ENCODE measurements around the gene TULP4. TPM values are rescaled to one million over a fixed set of nuclear protein-coding genes. Genes with fewer than 3 reads are reported as not detected.
A peak's percentile ranks its signal among the peaks of the same experiment; 100 is the strongest.
"Not testable (repeated sequence)": the region's sequence is repeated elsewhere in the genome, so short reads cannot be mapped to it uniquely, and the experiment has no call there.

The TULP4 gene
- total RNA-seq, 1 donor from 2014 or later, result 242 TPM

GRCh38 chr6:158293122-158293521, 19.1 kb upstream of the TULP4 start:
- no peak for DNase-seq (ENCODE audit: low read depth)

GRCh38 chr6:158295976-158296853, 16.1 kb upstream of the TULP4 start:
- DNase-seq (ENCODE audit: low read depth), result not testable (repeated sequence)

GRCh38 chr6:158296854-158297324, 15.4 kb upstream of the TULP4 start:
- DNase-seq (ENCODE audit: low read depth), result not testable (repeated sequence)

DNA sequence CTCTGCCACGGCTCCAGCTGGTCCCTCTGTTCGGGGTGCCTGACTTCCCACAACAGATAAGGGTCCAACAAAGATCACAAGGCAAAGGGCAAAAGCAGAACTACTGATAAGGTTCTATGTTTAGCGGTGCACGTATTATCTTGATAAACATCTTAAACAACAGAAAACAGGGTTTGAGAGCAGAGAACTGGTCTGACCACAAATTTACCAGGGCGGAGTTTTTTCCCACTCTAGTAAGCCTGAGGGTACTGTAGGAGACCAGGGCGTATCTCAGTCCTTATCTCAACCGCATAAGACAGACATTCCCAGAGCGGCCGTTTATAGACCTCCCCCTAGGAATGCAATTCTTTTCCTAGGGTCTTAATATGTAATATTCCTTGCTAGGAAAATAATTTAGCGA, 14.6 kb upstream of the TULP4 start:
- not testable (repeated sequence) for DNase-seq (ENCODE audit: low read depth)

- DNase-seq (ENCODE audit: low read depth), result not testable (repeated sequence)
These were observed 11.7 kb upstream of the TULP4 start for GRCh38 chr6:158300306-158301143.

GRCh38 chr6:158301561-158301960, 10.7 kb upstream of the TULP4 start:
- DNase-seq (ENCODE audit: low read depth), result not testable (repeated sequence)

GRCh38 chr6:158302195-158302796, 10.0 kb upstream of the TULP4 start:
- not testable (repeated sequence) for DNase-seq (ENCODE audit: low read depth)

GRCh38 chr6:158303210-158303731, 9.0 kb upstream of the TULP4 start:
- DNase-seq (ENCODE audit: low read depth), result no peak

GRCh38 chr6:158304254-158304653, 8.0 kb upstream of the TULP4 start:
- no peak for DNase-seq (ENCODE audit: low read depth)

DNA sequence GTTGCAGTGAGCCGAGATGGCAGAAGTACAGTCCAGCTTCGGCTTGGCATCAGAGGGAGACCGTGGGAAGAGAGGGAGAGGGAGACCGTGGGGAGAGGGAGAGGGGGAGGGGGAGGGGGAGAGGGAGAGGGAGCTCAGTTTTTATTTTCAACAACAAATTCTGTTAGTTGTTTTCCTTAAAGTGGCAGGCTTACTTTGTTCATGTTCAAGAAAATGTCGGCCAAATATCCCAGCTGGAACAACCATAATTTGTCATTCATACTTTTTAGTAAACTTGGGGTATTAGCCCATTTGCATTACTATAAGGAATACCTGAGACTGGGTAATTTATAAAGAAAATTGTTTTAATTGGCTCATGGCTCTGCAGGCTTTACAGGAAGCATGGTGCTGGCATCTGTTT, 2.5 kb upstream of the TULP4 start:
- no peak for DNase-seq (ENCODE audit: low read depth)

DNA sequence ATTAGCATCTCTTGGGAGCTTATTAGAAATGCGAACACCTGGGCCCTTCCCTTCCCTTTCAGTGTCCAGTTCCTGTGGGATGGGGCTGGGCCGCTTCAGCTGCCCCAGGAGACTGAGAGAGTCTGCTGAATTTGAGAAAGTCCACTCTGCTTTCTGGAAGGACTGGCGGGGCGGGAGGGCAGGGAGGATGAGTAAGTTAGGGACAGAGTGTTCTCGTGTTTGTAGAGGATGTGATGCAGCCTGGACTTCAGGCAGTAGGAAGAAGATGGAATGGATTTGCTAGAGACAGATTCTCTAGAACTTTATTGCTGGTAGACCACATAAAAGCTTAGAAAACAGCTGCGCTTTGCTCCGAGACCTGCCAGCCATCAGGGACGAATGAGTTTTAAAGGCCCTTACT, 1.1 kb upstream of the TULP4 start:
- peak; percentile 56 for DNase-seq (ENCODE audit: low read depth)

- DNase-seq (ENCODE audit: low read depth), result no peak
These were observed 639 bp upstream of the TULP4 start for GRCh38 chr6:158311626-158312025.

DNA sequence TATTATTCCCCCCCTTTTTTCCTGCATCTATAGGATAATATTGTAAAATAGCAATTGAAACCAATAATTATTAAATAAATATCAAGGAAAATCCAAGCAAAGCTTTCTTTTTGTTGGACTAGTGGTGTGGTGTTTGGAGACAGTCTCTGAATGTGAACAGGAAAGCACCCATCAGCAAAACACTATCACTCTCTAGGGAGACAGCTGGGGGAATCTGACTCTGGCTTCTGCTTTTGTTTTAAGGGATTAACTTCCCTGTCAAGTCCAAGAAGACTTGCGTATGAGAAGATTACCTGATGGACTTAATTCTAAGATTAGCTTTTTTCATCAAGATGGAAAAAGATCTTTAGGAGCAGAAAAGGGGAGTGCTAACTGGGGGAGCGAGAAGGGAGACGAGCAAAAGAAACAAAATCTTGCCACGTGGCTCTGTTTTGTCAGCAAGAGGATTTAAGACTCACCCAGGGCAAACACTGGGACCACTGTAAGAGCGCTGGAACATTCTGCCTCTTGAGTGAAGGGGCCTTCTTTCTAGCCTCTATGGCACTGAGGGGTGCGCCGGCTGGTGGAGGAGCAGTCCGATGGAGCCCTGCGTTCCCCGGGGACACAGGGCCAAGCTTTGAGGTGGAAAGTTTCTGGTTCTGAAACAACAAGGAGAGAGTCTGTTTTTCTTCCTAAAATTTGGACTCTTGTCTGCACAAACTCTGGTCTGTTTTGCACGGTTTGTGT, 570 bp downstream of the TULP4 start:
- peak; percentile 27 for DNase-seq (ENCODE audit: low read depth)

GRCh38 chr6:158313989-158314388, 1.7 kb downstream of the TULP4 start:
- no peak for DNase-seq (ENCODE audit: low read depth)

- DNase-seq (ENCODE audit: low read depth), result no peak
These were observed 2.5 kb downstream of the TULP4 start for GRCh38 chr6:158314737-158315136.

- DNase-seq (ENCODE audit: low read depth), result no peak
These were observed 3.8 kb downstream of the TULP4 start for GRCh38 chr6:158316022-158316421.

- peak; percentile 61 for DNase-seq (ENCODE audit: low read depth)
These were observed 9.7 kb downstream of the TULP4 start for GRCh38 chr6:158321960-158322359.

DNA sequence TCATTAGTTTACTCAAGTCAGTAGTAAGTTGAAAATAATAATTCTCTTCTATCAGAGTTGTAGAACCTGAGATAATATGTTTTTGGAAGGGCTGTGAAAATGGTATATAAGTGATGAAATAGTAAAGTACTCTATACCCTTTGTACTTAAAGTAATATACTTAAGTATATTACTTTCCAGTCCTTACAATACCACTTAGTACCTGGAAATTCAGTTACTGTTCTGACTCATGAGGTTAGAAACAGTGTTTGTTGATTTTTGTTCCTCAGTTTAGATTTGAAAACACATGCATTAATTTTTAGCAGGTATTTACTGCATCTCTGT, 10.1 kb downstream of the TULP4 start:
- no peak for DNase-seq (ENCODE audit: low read depth)

- no peak for DNase-seq (ENCODE audit: low read depth)
These were observed 10.7 kb downstream of the TULP4 start for GRCh38 chr6:158322724-158323560.

DNA sequence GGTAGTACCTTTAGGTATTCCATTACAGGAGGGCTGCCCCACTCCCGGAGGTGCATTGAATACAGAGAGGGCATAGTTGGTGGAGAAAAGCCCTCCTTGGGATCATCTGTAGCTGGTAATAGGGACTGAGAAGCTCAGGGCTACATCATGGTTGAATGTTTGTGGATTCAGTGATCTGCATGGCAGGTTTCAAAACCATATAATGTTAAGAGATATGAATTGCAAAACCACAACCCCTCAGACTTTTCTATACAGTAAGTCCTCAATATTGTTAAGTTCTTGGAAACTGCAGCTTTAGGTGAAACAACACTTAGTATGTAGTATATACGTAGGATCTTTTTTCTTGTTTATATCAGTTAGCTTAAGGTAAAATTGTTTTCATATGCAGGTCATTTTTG, 11.3 kb downstream of the TULP4 start:
- no peak for DNase-seq (ENCODE audit: low read depth)
